Muscle of arm (tissue), 12 donors: ENCODE measurements around the gene GZF1. TPM values are rescaled to one million over a fixed set of nuclear protein-coding genes. Genes with fewer than 3 reads are reported as not detected.

ENCODE experiments used
- DNase-seq: peaks from one replicate; pipeline ENCODE4 v3.0.0-alpha.2; 2013
- polyA plus RNA-seq, 12 donors: library from polyadenylated mRNA; unstranded; fragments of 120-200 nt; gene quantifications; one replicate each; pipeline ENCODE4 v1.2.1, GENCODE V29; 2013; ENCODE audit not compliant: insufficient read length in 12 of 12

Gene GZF1
- polyA plus RNA-seq, 12 donors, result 7.8 to 13.6 (median 9.7) TPM; not detected in 1

- DNase-seq, result no peak
Measured at GRCh38 chr20:23368316-23369071, 6.5 kb downstream of the GZF1 start.

GRCh38 chr20:23369072-23369823, 7.3 kb downstream of the GZF1 start:
- DNase-seq, result no peak

GRCh38 chr20:23370274-23370673, 8.3 kb downstream of the GZF1 start:
- no peak for DNase-seq

GRCh38 chr20:23370873-23371272, 8.9 kb downstream of the GZF1 start:
- no peak for DNase-seq

- no peak for DNase-seq
Measured at GRCh38 chr20:23371496-23371895, 9.5 kb downstream of the GZF1 start.

- DNase-seq, result no peak
Measured at GRCh38 chr20:23374441-23374840, 12.5 kb downstream of the GZF1 start.

GRCh38 chr20:23375827-23376226, 13.8 kb downstream of the GZF1 start:
- no peak for DNase-seq

GRCh38 chr20:23379772-23380171, 17.8 kb downstream of the GZF1 start:
- DNase-seq, result no peak

GRCh38 chr20:23381876-23382275, 19.9 kb downstream of the GZF1 start:
- no peak for DNase-seq

- no peak for DNase-seq
Measured at GRCh38 chr20:23386304-23387117, 24.5 kb downstream of the GZF1 start.

GRCh38 chr20:23387118-23387443, 25.1 kb downstream of the GZF1 start:
- DNase-seq, result no peak

- no peak for DNase-seq
Measured at GRCh38 chr20:23390091-23390774, 28.3 kb downstream of the GZF1 start.

GRCh38 chr20:23391707-23392310, 29.8 kb downstream of the GZF1 start:
- no peak for DNase-seq

GRCh38 chr20:23393996-23394775, 32.2 kb downstream of the GZF1 start:
- no peak for DNase-seq

GRCh38 chr20:23396950-23397627, 35.1 kb downstream of the GZF1 start:
- no peak for DNase-seq

- no peak for DNase-seq
Measured at GRCh38 chr20:23397961-23398360, 36.0 kb downstream of the GZF1 start.

GRCh38 chr20:23399568-23400241, 37.7 kb downstream of the GZF1 start:
- no peak for DNase-seq

GRCh38 chr20:23401051-23401450, 39.1 kb downstream of the GZF1 start:
- no peak for DNase-seq

GRCh38 chr20:23403751-23404150, 41.8 kb downstream of the GZF1 start:
- DNase-seq, result no peak

- no peak for DNase-seq
Measured at GRCh38 chr20:23404196-23404595, 42.2 kb downstream of the GZF1 start.
